Stomach smooth muscle (tissue), 2 donors: ENCODE data around the gene EDC3.
"Not testable (repeated sequence)": the region's sequence is repeated elsewhere in the genome, so short reads cannot be mapped to it uniquely, and the experiment has no call there.

Experiments used
- H3K27ac ChIP-seq: one replicate; pipeline ENCODE4 v1.7.0; 2013; ENCODE audit warnings: mild to moderate bottlenecking, low read length, inconsistent platforms
- H3K27me3 ChIP-seq, 2 donors: one replicate each; pipeline ENCODE4 v1.7.0; 2013; ENCODE audit warnings: low read length in 2 of 2; ENCODE audit not compliant: insufficient read depth in 2 of 2, control insufficient read depth in 1 of 2
- H3K36me3 ChIP-seq, 2 donors: one replicate each; pipeline ENCODE4 v1.7.0; 2013; ENCODE audit warnings: low read length in 2 of 2; ENCODE audit not compliant: control insufficient read depth in 2 of 2, insufficient read depth in 2 of 2
- H3K4me1 ChIP-seq: one replicate; pipeline ENCODE4 v1.7.0; 2013; ENCODE audit warnings: low read length; ENCODE audit not compliant: control insufficient read depth, insufficient read depth
- H3K4me3 ChIP-seq, 2 donors: one replicate each; pipeline ENCODE4 v1.7.0; 2013; ENCODE audit warnings: low read length in 2 of 2
- H3K9ac ChIP-seq, 2 donors: one replicate each; pipeline ENCODE4 v1.7.0; 2013; ENCODE audit warnings: low read length in 2 of 2, mild to moderate bottlenecking in 1 of 2
- H3K9me3 ChIP-seq, 2 donors: one replicate each; pipeline ENCODE4 v1.7.0; 2013; ENCODE audit warnings: low read length in 2 of 2; ENCODE audit not compliant: control insufficient read depth in 2 of 2
- donor health status: healthy.
- donor health status: Pancreatic carcinoma.

EDC3 gene

DNA sequence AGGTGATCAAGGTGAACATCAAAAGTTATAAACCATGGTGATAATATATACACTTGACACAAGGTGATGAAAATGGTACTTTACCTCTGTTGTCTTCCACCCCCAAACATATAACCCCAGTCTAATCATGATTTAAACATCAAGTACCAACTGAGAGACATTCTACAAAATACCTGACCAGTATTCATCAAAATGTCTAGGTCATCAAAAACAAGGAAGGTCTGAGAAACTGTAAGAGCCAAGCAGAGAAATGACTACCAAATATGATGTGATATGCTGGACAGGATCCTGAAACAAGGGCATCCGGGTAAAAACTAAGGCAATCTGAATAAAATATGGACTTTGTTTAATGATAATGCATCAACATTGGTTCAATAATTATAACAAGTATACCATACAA lies 27.8 kb downstream of the EDC3 start:
- Histone ChIP-seq H3K27me3 (no peaks in the 10 kb centered on the region), H3K4me1 (peaks cover 4% of the 10 kb centered on the region), H3K36me3 (peaks cover 16% of the 10 kb centered on the region in 2 donors), H3K9me3 (no peaks in the 10 kb centered on the region), H3K9ac (no peak overlapping the region), H3K27ac (no peak overlapping the region), H3K4me3 (no peak overlapping the region)

DNA sequence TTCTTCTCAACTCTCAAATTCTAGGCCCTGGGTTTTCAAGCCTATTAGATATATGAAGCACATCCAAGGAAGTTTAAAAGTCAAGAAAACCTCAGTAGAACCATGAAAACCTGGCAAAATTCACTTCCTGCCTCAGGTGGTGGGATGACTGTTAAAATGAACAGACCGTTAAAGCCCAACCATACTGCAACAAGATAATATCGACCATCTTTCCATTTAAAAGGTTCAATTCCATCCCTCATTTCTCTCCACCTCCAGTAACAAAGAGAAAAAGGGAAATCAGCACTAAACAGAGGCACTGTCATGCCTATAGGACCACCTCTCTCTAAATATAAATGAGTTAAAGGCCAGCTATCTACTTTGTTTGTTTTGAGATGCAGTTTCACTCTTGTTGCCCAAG lies 31.2 kb downstream of the EDC3 start:
- Histone ChIP-seq H3K36me3 (peaks cover 0 to 2% of the 10 kb centered on the region in 2 donors), H3K27me3 (no peaks in the 10 kb centered on the region), H3K4me3 (no peak overlapping the region), H3K27ac (peak overlapping the region; percentile 7), H3K9me3 (no peaks in the 10 kb centered on the region), H3K9ac (no peak overlapping the region), H3K4me1 (peaks cover 4% of the 10 kb centered on the region)

DNA sequence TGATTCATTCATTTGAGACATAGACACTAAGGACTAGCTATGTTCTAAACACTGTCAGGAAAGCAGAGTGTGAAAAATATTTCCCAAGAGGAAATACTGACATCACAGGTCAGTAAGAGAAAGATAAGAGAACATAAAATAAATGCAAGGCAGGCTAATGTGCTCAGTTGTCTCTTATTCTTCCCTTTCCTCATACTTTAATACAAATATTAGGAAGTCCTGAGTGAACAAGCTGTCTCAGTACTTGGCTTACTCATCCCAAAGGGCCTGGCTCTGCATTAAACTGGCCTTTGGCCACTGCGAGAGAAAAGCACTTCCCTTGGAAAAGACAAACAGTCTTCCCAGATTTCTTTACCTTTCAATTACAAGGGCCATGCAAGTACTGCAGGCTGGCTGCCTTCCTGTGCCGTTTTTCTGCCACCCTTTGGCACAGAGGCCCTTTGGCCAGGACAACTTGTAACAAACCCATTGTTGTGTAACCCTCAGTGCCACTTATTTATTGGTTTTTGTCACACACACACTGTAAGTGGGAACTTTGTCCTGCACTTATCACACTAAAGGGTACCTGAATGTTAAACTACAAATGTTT lies 31.7 kb downstream of the EDC3 start:
- no peak overlapping the region for H3K4me3 ChIP-seq
- peaks cover 4% of the 10 kb centered on the region for H3K4me1 ChIP-seq
- peaks cover 0 to 2% of the 10 kb centered on the region in 2 donors for H3K36me3 ChIP-seq
- H3K9me3 ChIP-seq = no peaks in the 10 kb centered on the region
- H3K9ac ChIP-seq = no peak overlapping the region
- peak overlapping the region; percentile 7 for H3K27ac ChIP-seq
- no peaks in the 10 kb centered on the region for H3K27me3 ChIP-seq

DNA sequence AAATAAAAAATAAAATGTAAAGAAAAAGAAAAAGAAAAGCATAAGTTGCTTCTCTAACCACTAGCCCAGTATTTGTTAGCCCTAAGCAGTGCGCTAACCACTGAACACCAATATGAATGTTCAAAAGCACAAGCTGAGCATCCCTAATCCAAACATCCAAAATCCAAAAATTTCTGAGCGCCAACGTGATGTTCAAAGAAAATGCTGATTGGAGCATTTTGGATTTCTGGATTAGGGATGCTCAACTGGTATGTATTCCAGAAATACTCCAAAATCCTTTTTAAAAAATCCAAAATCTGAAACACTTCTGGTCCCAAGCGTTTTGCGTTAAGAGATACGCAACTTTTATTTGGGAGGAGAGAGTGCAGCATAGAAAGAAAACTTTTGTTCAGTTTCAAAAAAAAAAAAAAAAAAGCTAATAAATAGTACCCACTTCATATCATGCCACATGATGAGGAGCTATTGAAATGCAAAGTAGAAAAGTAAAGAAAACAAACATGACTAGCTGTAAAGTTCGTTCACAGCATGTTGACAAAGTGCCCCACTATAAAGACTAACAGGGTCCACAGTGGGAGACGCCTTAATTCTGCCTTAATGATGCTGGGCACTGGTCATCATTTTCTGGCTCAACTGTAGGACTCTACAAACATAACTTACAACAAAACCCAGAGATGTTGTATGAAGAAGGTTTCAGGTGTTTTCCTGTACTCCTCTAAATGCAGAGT lies 32.4 kb downstream of the EDC3 start:
- Histone ChIP-seq H3K27me3 (no peaks in the 10 kb centered on the region), H3K36me3 (peaks cover 0 to 2% of the 10 kb centered on the region in 2 donors), H3K9me3 (no peaks in the 10 kb centered on the region), H3K4me3 (no peak overlapping the region), H3K27ac (no peak overlapping the region), H3K9ac (no peak overlapping the region), H3K4me1 (peaks cover 4% of the 10 kb centered on the region)

DNA sequence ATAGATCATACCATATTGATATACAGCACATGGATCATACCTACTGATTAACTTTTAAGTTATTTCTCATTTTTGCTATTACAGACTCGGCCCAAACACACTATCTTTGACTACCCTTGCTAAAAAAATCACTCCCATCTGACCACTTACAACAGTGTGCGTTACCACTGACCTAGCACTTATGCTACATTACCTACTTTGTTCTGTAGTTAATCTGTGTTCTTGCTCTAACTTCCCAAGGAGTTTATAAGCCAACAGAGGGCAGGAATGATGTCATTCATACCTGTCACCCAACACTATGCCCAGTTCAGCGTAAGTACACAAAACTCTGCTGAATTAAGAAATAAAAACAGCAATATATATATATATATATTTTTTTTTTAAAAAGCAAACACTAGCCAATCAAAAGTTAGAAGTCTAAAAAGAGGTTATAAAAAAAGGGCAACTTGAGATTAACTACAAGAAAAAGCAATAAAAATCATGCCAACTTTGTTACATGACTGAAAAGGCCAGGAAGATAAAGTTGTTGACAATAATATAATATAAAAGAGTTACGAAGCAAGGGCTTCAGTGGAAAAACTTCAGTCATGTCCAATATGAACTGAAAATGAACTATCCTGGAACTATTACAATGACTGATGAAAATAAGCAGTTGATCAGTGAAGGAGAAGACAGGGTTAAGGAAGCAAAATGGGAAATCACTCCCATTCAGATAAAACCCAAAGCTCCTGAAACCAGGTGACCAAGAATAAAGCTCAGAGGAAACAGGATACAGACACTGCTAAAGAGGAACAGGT lies 33.6 kb downstream of the EDC3 start:
- no peak overlapping the region for H3K4me3 ChIP-seq
- no peaks in the 10 kb centered on the region for H3K9me3 ChIP-seq
- H3K27ac ChIP-seq = no peak overlapping the region
- H3K4me1 ChIP-seq = peaks cover 5% of the 10 kb centered on the region
- no peaks in the 10 kb centered on the region for H3K27me3 ChIP-seq
- no peaks in the 10 kb centered on the region for H3K36me3 ChIP-seq
- no peak overlapping the region for H3K9ac ChIP-seq

DNA sequence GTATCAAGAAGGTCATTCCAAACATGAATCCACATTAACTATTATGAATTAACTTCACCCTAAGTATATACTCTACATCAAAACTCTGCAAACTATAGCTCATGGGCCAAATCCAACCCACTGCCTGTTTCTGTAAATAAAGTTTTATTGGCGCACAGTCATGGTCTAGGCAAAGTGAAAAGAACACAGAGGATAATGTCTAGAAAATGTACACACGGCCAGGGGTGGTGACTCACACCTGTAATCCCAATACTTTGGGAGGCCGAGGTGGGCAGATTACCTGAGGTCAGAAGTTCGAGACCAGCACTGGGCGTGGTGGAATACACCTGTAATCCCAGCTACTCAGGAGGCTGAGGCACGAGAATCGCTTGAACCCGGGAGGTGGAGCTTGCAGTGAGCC lies 34.5 kb downstream of the EDC3 start:
- H3K4me3 ChIP-seq, H3K4me1 ChIP-seq, H3K27me3 ChIP-seq, H3K9ac ChIP-seq, H3K27ac ChIP-seq, H3K9me3 ChIP-seq, H3K36me3 ChIP-seq: not testable (repeated sequence)

DNA sequence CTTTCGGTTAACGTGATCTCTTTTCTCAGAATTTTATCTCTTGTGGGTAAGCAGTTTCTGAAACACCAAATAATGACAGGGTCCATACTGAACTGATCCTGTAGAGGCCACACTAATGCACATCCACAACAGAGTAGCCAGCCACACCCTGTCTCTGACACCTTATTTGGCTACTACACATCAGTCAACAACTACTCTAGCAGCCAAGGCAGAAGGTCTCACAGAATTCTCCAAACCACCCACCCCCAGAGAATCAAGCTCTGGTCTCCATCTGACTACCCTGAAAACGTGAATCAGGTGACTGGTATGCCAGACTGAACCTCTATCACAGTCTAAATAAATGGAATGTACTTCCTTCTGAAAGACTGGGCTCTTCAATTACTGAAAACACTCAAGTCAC lies 38.0 kb downstream of the EDC3 start:
- peaks cover 12% of the 10 kb centered on the region for H3K4me1 ChIP-seq
- no peaks in the 10 kb centered on the region for H3K27me3 ChIP-seq
- H3K9me3 ChIP-seq = no peaks in the 10 kb centered on the region
- H3K9ac ChIP-seq = no peak overlapping the region
- no peak overlapping the region for H3K27ac ChIP-seq
- no peak overlapping the region for H3K4me3 ChIP-seq
- H3K36me3 ChIP-seq = peaks cover 3 to 4% of the 10 kb centered on the region in 2 donors

DNA sequence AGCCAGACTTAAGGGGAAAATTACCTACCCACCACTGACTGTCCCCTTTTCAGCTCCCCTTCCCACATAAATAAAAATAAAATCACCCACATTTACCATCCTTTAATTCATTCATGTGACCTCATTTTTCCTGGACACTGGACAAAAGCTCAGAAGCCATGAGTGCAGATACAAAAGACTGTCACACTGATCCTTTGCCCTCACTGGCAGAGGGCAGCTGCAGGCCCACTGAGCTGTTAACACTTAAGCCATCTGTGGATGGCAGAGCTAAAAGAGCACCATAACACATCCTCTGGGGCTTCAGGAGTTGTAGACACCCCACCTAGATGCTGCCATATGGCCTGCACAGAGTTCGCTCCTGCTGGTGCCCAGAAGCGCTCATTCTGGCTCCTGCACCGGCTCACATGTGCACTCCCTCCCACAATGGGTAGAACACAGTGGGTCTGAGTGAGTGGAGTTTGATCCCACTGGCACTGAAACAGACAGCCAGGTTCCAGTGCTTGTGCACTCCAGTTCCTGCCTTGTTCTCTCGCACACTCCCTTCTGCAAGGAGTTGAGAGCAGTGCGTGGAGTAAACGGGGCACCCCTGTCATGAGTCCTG lies 38.8 kb downstream of the EDC3 start:
- Histone ChIP-seq H3K9me3 (no peaks in the 10 kb centered on the region), H3K4me1 (peaks cover 12% of the 10 kb centered on the region), H3K9ac (no peak overlapping the region), H3K4me3 (no peak overlapping the region), H3K27me3 (no peaks in the 10 kb centered on the region), H3K27ac (no peak overlapping the region), H3K36me3 (peaks cover 3 to 4% of the 10 kb centered on the region in 2 donors)

DNA sequence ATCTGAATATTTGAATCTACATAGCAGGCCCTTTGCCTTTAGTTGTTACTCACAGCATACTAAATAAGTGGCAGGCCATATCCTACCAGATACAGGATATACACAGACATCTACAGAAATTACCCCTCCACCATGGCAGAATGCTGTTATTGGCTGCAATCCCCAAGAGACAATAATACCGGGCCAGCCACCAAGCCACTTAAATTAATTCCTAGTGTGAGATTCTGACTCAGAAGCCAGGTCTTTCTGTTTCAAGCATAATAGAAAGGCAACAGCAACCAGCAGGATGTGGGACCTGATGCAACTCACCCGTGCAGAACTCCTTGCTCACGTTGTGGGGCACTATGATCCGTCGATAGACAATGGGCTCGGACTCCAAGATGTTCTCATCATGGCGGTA lies 40.4 kb downstream of the EDC3 start:
- H3K4me1 ChIP-seq = peaks cover 15% of the 10 kb centered on the region
- no peak overlapping the region for H3K27ac ChIP-seq
- no peaks in the 10 kb centered on the region for H3K9me3 ChIP-seq
- no peak overlapping the region for H3K9ac ChIP-seq
- H3K4me3 ChIP-seq = no peak overlapping the region
- no peaks in the 10 kb centered on the region for H3K27me3 ChIP-seq
- peaks cover 3 to 4% of the 10 kb centered on the region in 2 donors for H3K36me3 ChIP-seq

DNA sequence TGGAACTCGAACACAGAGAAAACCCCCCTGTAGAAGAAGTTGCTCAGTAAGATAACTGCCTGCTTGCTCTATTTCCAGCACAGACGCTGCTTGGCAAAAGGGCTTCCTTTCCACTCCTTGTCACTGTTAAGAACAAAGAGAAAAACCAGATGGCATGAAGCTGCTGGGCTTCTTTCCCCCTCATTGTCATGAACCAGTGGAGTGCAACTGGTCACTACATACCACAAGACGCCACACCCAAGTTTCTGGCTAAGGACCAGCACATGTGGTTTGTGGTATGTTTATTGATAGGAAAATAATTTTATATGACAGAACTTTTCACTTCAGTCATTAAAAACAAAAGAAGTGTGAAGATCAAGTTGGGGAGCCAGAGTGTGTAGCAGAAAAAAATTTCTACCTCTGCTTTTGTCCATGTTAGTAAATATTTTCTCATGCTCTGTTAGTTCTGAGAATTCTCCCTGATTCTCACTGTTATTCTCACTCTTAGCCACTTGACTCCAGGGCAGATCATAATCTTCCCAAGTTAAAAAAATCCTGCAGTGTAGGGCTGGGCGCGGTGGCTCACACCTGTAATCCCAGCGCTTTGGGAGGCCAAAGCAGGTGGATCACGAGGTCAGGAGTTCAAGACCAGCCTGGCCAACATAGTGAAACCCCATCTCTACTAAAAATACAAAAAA lies 42.3 kb downstream of the EDC3 start:
- H3K9me3 ChIP-seq = no peaks in the 10 kb centered on the region
- H3K36me3 ChIP-seq = peaks cover 4 to 6% of the 10 kb centered on the region in 2 donors

More for the DNA sequence above, 42.3 kb downstream of the EDC3 start:
- H3K27ac ChIP-seq = no peak overlapping the region
- no peaks in the 10 kb centered on the region for H3K27me3 ChIP-seq
- no peak overlapping the region for H3K4me3 ChIP-seq
- H3K4me1 ChIP-seq = peaks cover 18% of the 10 kb centered on the region
- H3K9ac ChIP-seq = peak overlapping the region in 1 of 2 donors; percentile 47
